Subcutaneous abdominal adipose tissue (tissue), 5 donors: ENCODE measurements around the gene ARHGEF19.
"Not testable (repeated sequence)": the region's sequence is repeated elsewhere in the genome, so short reads cannot be mapped to it uniquely, and the experiment has no call there.

ENCODE experiments used
- H3K27ac ChIP-seq: one replicate; pipeline ENCODE4 v1.7.0; 2013; ENCODE audit warnings: low read depth, mild to moderate bottlenecking, inconsistent platforms, low read length, moderate library complexity
- H3K27me3 ChIP-seq, 5 donors: one replicate each; pipeline ENCODE4 v1.7.0; 2013; ENCODE audit warnings: low read length in 5 of 5, inconsistent platforms in 1 of 5; ENCODE audit not compliant: control insufficient read depth in 5 of 5, insufficient read depth in 4 of 5
- H3K36me3 ChIP-seq, 5 donors: one replicate each; pipeline ENCODE4 v1.7.0; 2013; ENCODE audit warnings: low read length in 5 of 5; ENCODE audit not compliant: control insufficient read depth in 5 of 5, insufficient read depth in 5 of 5
- H3K4me1 ChIP-seq, 5 donors: one replicate each; pipeline ENCODE4 v1.7.0; 2013; ENCODE audit warnings: low read length in 5 of 5, mild to moderate bottlenecking in 3 of 5, moderate library complexity in 1 of 5; ENCODE audit not compliant: control insufficient read depth in 5 of 5, insufficient read depth in 5 of 5
- H3K4me3 ChIP-seq, 5 donors: one replicate each; pipeline ENCODE4 v1.7.0; 2013; ENCODE audit warnings: low read length in 5 of 5, low read depth in 1 of 5
- H3K9ac ChIP-seq, 5 donors: one replicate each; pipeline ENCODE4 v1.7.0; 2013; ENCODE audit warnings: low read length in 5 of 5, mild to moderate bottlenecking in 4 of 5, moderate library complexity in 3 of 5
- H3K9me3 ChIP-seq, 5 donors: one replicate each; pipeline ENCODE4 v1.7.0; 2013; ENCODE audit warnings: low read length in 5 of 5; ENCODE audit not compliant: control insufficient read depth in 5 of 5
- donor health status: healthy.
- donor health status: healthy.
- donor health status: healthy.
- donor health status: healthy.
- donor health status: healthy.

Gene ARHGEF19

DNA sequence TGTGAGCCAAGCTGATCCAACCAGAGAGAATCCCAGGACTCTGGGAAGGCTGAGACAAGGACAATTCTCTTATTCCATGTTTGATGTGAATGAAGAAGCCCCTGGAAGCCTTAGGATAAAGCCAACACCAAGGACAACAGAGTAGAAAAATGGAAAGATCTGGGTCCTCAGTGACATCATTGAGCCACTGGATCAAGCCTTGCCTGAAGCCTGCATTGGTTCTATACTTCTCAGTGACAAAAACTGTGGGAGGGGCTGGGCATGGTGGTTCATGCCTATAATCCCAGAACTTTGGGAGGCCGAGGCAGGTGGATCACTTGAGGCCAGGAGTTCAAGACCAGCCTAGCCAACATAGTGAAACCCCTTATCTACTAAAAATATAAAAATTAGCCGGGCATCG lies 15.6 kb downstream of the ARHGEF19 start:
- Histone ChIP-seq H3K9me3 (no peaks in the 10 kb centered on the region), H3K36me3 (peaks cover 0 to 20% (median 2%) of the 10 kb centered on the region in 5 donors), H3K27me3 (no peaks in the 10 kb centered on the region), H3K27ac (no peak overlapping the region), H3K9ac (no peak overlapping the region), H3K4me1 (no peaks in the 10 kb centered on the region), H3K4me3 (no peak overlapping the region)

DNA sequence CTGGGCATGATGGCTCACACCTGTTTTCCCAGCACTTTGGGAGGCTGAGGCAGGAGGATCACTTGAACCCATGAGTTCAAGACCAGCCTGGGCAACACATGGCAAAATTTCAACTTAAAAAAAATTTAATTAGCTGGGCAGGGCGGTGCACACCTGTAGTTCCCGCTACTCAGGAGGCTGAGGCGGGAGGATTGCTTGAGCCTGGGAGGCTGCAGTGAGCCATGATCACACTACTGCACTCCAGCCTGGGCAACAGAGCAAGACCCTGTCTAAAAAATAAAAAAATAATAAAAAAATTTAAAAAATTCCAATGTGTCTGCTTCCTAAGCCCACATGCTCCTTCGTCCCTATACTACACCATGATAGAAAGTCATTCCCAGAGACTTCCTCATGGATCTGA lies 16.3 kb downstream of the ARHGEF19 start:
- H3K27ac ChIP-seq = not testable (repeated sequence)

GRCh38 chr1:16195518-16195905 lies 16.9 kb downstream of the ARHGEF19 start:
- Histone ChIP-seq H3K9ac (no peak overlapping the region), H3K4me3 (no peak overlapping the region), H3K36me3 (peaks cover 0 to 13% (median 0%) of the 10 kb centered on the region in 5 donors), H3K27me3 (no peaks in the 10 kb centered on the region), H3K4me1 (peaks cover 0 to 5% (median 5%) of the 10 kb centered on the region in 5 donors), H3K9me3 (no peaks in the 10 kb centered on the region), H3K27ac (no peak overlapping the region)

More for the DNA sequence above, 16.3 kb downstream of the ARHGEF19 start:
- H3K9me3 ChIP-seq, H3K4me1 ChIP-seq, H3K27me3 ChIP-seq, H3K4me3 ChIP-seq, H3K9ac ChIP-seq: not testable (repeated sequence)
- peaks cover 0 to 13% (median 0%) of the 10 kb centered on the region in 5 donors for H3K36me3 ChIP-seq

- Histone ChIP-seq H3K9me3 (no peaks in the 10 kb centered on the region), H3K27me3 (peaks cover 0 to 2% (median 0%) of the 10 kb centered on the region in 5 donors), H3K27ac (no peak overlapping the region), H3K9ac (no peak overlapping the region), H3K4me3 (no peak overlapping the region), H3K36me3 (no peaks in the 10 kb centered on the region), H3K4me1 (peaks cover 4 to 24% (median 17%) of the 10 kb centered on the region in 5 donors)
Measured at GRCh38 chr1:16191916-16192546, 20.4 kb downstream of the ARHGEF19 start.

DNA sequence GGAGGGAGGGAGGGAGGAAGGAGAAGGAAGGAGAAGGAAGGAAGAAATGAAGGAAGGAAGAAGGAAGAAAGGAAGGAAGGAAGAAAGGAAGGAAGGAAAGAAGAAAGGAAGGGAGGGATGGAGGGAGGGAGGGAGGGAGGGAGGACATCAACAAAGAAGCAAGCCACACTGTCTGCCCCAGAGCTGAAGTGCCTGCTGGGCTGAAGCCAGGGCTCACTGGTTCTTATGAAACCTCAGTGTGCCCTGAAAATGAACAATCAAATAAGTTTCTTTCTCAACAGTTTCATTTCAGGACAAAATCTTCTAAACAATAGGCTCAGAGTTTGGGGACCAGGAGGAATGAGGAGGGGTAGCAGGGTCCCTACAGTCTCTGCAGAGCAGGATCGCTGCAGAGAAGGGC lies 21.1 kb downstream of the ARHGEF19 start:
- no peaks in the 10 kb centered on the region for H3K9me3 ChIP-seq
- peaks cover 4 to 24% (median 17%) of the 10 kb centered on the region in 5 donors for H3K4me1 ChIP-seq
- H3K27me3 ChIP-seq = peaks cover 0 to 2% (median 0%) of the 10 kb centered on the region in 5 donors
- H3K27ac ChIP-seq = no peak overlapping the region
- H3K4me3 ChIP-seq = no peak overlapping the region
- no peak overlapping the region for H3K9ac ChIP-seq
- H3K36me3 ChIP-seq = no peaks in the 10 kb centered on the region

DNA sequence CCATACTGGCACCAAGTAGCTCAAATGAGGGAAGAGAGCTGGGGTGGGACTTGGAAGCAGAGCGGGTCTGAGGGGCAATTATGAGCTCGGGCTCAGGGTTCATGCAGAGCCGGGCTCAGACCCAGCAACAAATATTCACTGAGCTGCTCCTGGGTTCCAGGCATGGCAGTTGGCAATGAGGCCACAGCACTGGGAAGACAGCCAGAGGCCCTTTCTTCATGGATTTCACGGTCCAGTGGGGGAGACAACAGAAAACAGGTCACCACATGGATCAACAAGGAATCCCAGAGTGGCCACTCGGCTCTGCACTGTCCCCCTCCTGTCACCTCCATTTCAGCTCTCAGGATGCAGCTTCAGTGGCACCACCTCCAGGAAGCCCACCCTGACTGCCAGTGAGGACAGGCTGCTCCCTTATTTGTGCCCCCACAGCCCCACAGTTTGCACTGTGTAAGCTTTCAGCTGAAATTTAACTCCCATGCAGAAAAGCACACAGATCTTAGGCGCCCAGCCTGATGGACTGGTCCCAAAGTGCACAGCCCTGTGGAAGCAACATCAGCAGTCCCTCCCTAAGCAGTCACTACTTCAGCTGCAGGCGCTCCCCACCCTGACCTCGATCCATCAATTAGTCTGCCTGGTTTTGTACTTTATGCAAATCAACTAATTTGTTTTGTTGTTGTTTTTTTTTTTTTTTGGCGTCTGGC lies 22.4 kb downstream of the ARHGEF19 start:
- H3K9ac ChIP-seq = no peak overlapping the region
- H3K27me3 ChIP-seq = peaks cover 0 to 2% (median 0%) of the 10 kb centered on the region in 5 donors
- H3K27ac ChIP-seq = no peak overlapping the region
- no peaks in the 10 kb centered on the region for H3K9me3 ChIP-seq
- H3K4me1 ChIP-seq = peaks cover 4 to 24% (median 17%) of the 10 kb centered on the region in 5 donors
- no peaks in the 10 kb centered on the region for H3K36me3 ChIP-seq
- H3K4me3 ChIP-seq = no peak overlapping the region

DNA sequence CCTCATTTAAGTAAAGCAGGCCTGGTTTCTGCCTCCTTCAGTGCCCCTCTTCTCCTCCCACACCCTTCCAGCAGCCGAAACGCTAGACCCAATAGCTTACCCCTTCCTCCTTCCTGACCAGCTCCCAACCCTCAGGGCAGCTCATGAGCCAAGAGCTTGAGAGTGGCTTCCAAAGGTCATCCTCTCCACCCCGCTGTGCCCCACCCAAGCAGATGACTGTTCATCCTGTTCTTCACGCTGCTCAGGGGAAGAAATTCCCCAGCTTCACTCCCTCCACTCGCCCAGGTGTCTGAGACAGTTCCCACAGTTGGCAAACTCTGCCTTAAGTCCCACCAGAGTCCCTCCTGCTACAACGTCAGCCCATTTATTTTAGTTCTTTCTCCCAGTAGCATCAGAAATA lies 23.4 kb downstream of the ARHGEF19 start:
- H3K4me3 ChIP-seq = no peak overlapping the region
- H3K4me1 ChIP-seq = peaks cover 6 to 29% (median 17%) of the 10 kb centered on the region in 5 donors
- H3K36me3 ChIP-seq = no peaks in the 10 kb centered on the region
- no peaks in the 10 kb centered on the region for H3K9me3 ChIP-seq
- H3K27me3 ChIP-seq = peaks cover 0 to 2% (median 0%) of the 10 kb centered on the region in 5 donors
- no peak overlapping the region for H3K27ac ChIP-seq
- no peak overlapping the region for H3K9ac ChIP-seq

GRCh38 chr1:16187748-16188401 lies 24.6 kb downstream of the ARHGEF19 start:
- Histone ChIP-seq H3K9ac (no peak overlapping the region), H3K36me3 (no peaks in the 10 kb centered on the region), H3K27ac (no peak overlapping the region), H3K27me3 (peaks cover 0 to 2% (median 0%) of the 10 kb centered on the region in 5 donors), H3K4me3 (no peak overlapping the region), H3K4me1 (peaks cover 6 to 38% (median 26%) of the 10 kb centered on the region in 5 donors), H3K9me3 (no peaks in the 10 kb centered on the region)

DNA sequence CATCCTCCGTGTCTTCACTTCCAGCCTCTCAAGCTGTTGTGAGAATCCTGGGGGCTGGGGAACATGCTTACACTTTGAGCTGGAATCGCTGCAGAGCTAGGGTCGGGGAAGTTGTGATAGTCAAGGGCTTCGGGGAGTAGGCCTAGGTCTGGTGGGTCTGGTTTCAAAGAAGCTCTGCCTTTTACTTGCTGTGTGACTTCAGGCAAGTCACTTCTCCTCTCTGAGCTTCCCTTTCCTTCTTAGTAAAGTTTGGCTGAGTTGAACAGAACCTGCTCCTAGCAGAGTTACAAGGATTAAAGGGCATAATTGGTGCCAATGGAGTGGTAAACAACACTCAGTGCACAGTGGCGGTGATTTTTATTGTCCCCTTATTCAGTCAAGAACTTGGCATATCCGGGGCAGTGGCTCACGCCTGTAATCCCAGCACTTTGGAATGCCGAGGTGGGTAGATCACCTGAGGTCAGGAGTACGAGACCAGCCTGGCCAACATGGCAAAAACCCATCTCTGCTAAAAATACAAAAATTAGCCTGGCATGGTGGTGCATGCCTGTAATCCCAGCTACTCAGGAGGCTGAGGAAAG lies 25.7 kb downstream of the ARHGEF19 start:
- Histone ChIP-seq H3K9ac (no peak overlapping the region), H3K27me3 (peaks cover 0 to 2% (median 0%) of the 10 kb centered on the region in 5 donors), H3K36me3 (no peaks in the 10 kb centered on the region), H3K9me3 (no peaks in the 10 kb centered on the region), H3K27ac (no peak overlapping the region), H3K4me1 (peaks cover 11 to 48% (median 36%) of the 10 kb centered on the region in 5 donors), H3K4me3 (no peak overlapping the region)
